Activated CD4-positive, alpha-beta T cell treated with anti-CD3 and anti-CD28 coated beads for 4 hours (primary cell): Measurements from ENCODE around the gene SNX10.

Experiments
- DNase-seq, 2 donors: peaks; one replicate each; pipeline ENCODE4 v3.0.0-alpha.2; 2020

SNX10 gene

DNA sequence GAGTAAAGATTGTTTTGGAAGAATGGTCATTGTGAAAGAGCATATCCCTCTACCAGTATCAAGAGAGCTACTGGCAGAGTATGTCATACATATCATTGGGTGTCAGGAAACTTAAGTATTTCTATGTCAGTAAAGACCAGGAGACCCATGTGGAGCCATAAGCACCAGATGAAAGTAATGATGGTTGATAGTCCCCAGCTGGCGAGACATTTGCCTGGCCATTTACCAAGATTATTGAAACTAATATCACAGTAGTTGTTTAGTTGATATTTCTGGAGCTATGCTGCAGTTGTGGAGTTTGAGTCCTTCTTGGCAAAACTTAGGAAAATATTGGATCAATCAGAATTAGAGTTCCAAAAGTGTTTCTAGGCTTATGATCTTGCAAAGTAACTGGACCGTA lies 114.8 kb downstream of the SNX10 start:
- no peak for DNase-seq

GRCh38 chr7:26409661-26410547 lies 118.2 kb downstream of the SNX10 start:
- no peak for DNase-seq

GRCh38 chr7:26413007-26413691 lies 121.5 kb downstream of the SNX10 start:
- DNase-seq = no peak

GRCh38 chr7:26416004-26416403 lies 124.3 kb downstream of the SNX10 start:
- no peak for DNase-seq

- DNase-seq = no peak
Observed at GRCh38 chr7:26417911-26418413, 126.3 kb downstream of the SNX10 start.

DNA sequence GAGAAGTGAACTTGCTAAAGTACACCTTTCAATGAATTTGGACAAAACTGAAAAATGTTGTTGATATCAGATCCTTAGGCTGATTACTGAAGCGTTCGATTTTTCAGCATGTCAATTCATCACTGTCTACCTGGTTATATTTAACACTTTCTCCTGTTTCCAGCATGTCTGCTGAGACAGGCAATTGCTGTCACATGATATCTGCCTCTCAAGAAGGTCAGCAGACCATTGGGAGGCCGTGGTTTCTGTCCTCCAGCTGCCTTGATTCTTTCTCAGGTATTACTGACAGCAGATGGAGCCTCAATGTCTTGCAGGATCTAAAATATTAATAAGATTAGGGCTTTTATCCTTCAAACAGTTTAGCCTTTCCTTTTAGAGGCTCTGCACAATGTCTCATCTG lies 127.5 kb downstream of the SNX10 start:
- DNase-seq = no peak

DNA sequence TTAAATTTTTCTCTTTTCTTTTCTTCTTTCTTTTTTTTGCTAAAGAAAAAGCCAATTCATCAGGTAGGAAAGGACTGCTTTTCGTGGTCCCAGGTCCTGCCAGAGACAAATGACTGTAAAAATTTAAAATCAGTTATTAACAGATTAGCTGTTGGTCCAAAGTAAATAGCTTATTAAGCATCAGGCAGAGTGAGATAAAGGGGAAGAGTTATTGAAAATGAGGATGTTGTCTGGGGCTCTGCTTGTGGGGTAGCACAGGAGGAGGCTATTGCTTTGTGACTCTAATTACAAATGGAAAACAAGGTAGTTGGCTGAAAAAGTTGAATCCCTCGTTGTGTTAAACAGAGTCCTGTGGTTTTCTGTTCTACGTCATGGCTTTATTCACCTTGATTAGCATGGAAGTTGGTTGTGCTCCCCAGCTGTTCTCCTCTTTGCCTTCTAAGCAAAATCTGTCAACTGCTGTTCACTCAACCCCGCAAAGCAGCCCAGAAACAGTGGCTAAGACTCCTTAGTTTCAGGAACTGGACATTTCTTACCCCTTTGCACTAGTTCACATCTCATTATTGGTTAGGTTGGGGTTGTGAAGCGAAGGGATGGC lies 128.9 kb downstream of the SNX10 start:
- DNase-seq = no peak

DNA sequence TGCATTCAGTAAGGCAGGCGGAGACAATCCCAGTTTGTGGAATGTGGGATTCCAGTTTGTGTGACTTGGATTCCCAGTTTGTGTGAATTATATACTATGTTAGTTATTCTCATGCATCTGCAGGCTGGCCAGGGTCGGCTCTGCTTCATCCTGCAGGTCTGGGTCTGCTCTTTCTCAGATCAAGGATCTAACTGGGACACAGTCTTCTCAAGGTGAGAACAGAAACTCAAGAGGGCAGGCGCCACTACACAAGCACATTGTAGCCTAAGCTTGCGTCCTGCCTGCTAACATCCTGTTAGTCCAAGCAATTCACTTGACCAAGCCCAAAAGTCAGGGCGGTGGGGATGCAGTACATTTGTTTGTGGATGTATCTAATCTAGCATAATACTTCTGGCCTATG lies 131.1 kb downstream of the SNX10 start:
- DNase-seq = no peak

DNA sequence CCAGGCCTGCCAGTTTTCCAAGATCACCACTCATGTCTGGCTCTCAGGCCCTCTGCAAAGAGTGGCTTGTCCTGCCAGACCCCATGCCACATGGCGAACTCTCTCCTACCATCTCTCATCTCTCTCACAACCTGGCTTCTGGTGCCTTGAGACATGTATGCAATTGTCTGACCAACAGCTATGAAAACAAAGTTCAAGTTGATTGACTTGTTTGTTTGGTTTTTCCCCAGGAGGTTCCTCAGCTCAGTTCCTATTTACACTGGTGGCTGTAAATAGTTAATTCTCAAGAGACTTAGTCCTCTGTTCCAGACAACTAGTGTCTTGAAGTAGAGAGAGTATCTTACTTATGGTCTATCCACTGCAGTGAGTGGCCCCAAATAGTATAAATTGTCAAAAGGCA lies 131.8 kb downstream of the SNX10 start:
- DNase-seq = no peak
